Measurements from ENCODE around the gene IL17B.

GRCh38 chr5:149411738-149412519 lies 32.8 kb upstream of the IL17B start:
- TF ChIP-seq CTCF (IDR thresholded peaks at IDR 0.05; ENCODE audit: low read depth, low read length, poor library complexity, severe bottlenecking) (no peak), EZH2phosphoT487 (IDR thresholded peaks at IDR 0.05; ENCODE audit: borderline replicate concordance, low read length) (no peak)

Measured in DOHH2 (cell line).